Heart left ventricle (tissue), 16 donors: ENCODE results near the gene CD8A. TPM values are rescaled to one million over a fixed set of nuclear protein-coding genes. Genes with fewer than 3 reads are reported as not detected.

Source experiments
- ATAC-seq, 4 donors: fragments of 200-7000 bp; cut with Tn5 transposase; one replicate each; pipeline ENCODE4 v1.9.1; 2020 to 2022; ENCODE audit warnings: moderate library complexity in 4 of 4, mild to moderate bottlenecking in 3 of 4, moderate number of reproducible peaks in 1 of 4
- DNase-seq, 5 donors: peaks; one replicate each; pipeline ENCODE4 v3.0.0-alpha.2; 2020
- H3K27ac ChIP-seq, 12 donors: fragments of 200-600 bp; sonication (generic) in 4 of 12; one replicate each; pipeline versions ENCODE4 v1.5.0 to v1.8.0; 2016 to 2022; ENCODE audit warnings: mild to moderate bottlenecking in 2 of 12
- H3K27me3 ChIP-seq, 9 donors: fragments of 200-600 bp; sonication (generic) in 2 of 9; one replicate each; pipeline versions ENCODE4 v1.5.1 to v1.8.0; 2016 to 2022; ENCODE audit warnings: mild to moderate bottlenecking in 3 of 9
- H3K36me3 ChIP-seq, 9 donors: fragments of 200-600 bp; sonication (generic) in 2 of 9; one replicate each; pipeline versions ENCODE4 v1.5.0 to v1.8.0; 2018 to 2022; ENCODE audit warnings: mild to moderate bottlenecking in 2 of 9
- H3K4me1 ChIP-seq, 12 donors: fragments of 200-600 bp; sonication (generic) in 4 of 12; one replicate each; pipeline versions ENCODE4 v1.5.0 to v1.8.0; 2016 to 2022; ENCODE audit warnings: mild to moderate bottlenecking in 3 of 12
- H3K4me3 ChIP-seq, 12 donors: fragments of 200-600 bp; sonication (generic) in 4 of 12; one replicate each; pipeline versions ENCODE4 v1.5.0 to v1.8.0; 2017 to 2022; ENCODE audit warnings: mild to moderate bottlenecking in 9 of 12, moderate library complexity in 4 of 12
- H3K9me3 ChIP-seq, 12 donors: fragments of 200-600 bp; sonication (generic) in 4 of 12; one replicate each; pipeline versions ENCODE4 v1.5.0 to v1.8.0; 2016 to 2022; ENCODE audit warnings: mild to moderate bottlenecking in 1 of 12
- POLR2A ChIP-seq, 2 donors: fragments of 450-650 bp; IDR thresholded peaks; one replicate each; pipeline ENCODE4 v1.6.1; 2017; ENCODE audit warnings: antibody characterized with exemption in 2 of 2, mild to moderate bottlenecking in 2 of 2, moderate library complexity in 2 of 2
- WGBS, 4 donors: extraction: QIAGEN DNeasy Blood & Tissue Kit in 2 of 4; methylation state at CpG; one replicate each; pipeline versions ENCODE4 v1.1.5 to v1.1.7; 2013 to 2018; 5-methylcytosine and 5-hydroxymethylcytosine counted together
- intact Hi-C, 10 donors: fragments of 100-400 bp; cut with DNase I; formaldehyde crosslinking; loops; one replicate each; pipeline versions ENCODE4 v1.11.1 to v1.14.2; 2022
- polyA plus RNA-seq, 2 donors: library from polyadenylated mRNA; stranded (reverse); fragments of 200-250 nt; gene quantifications; one replicate each; pipeline ENCODE4 v1.2.3, GENCODE V29; 2013
- total RNA-seq, 9 donors: library from RNA; depleted of rRNA in 2 of 9; stranded (reverse); fragments of >200 nt in 2 of 9; fragmentation: NEBNext Ultra II Directional in 3 of 9; extraction: Animal tissue kit (Norgen Biotek cat#: 25700) in 3 of 9; gene quantifications; one replicate each; pipeline versions ENCODE4 v1.1.0 to v1.2.4, GENCODE V29; 2016 to 2023
- TF ChIP-seq, protein P1 (sequence below), 12 donors: fragments of 200-600 bp; sonication (generic) in 4 of 12; IDR thresholded peaks; one replicate each; pipeline versions ENCODE4 v1.5.0 to v1.8.0; 2018 to 2022; ENCODE audit warnings: antibody characterized with exemption in 12 of 12, mild to moderate bottlenecking in 5 of 12
- donor health status: ischemic (EF 13 %, LVEDD 7.1; RV severe dilation, severe dysfunction).
- donor health status: healthy with polysubstance abuse.
- donor health status: DM: no; HTN: yes; CAD: no.
- donor health status: DM: no; HTN: no; CAD: no.
- donor health status: ischemic (EF 25% LVEDD 6.9; RV normal size, moderate dysfunction).
- donor health status: ischemic (EF 25% LVEDD 5.7; RV mildly dilated, moderate dysfunction).
- donor health status: healthy.
- donor health status: DM: yes; HTN: yes; CAD: no.
- donor health status: ischemic (EF 35%, LVEDD 5.7; RV mildly dilated, moderate dysfunction).
- donor health status: nonischemic (EF 11% LVEDD 7.7; RV severe dilation, severe dysfunction).
- donor health status: DM: yes; HTN: yes; CAD: no.
- donor health status: PGD.
- donor health status: ischemic (EF 29% LVEDD 5.4; RV normal size, mild dysfunction).
- donor health status: nonischemic (EF 23%, LVEDD 6.1; RV moderate dilation, normal function).

The CD8A gene
- total and polyA plus RNA-seq, 11 donors: 0.24 to 11.1 (median 0.43) TPM; not detected in 1

DNA sequence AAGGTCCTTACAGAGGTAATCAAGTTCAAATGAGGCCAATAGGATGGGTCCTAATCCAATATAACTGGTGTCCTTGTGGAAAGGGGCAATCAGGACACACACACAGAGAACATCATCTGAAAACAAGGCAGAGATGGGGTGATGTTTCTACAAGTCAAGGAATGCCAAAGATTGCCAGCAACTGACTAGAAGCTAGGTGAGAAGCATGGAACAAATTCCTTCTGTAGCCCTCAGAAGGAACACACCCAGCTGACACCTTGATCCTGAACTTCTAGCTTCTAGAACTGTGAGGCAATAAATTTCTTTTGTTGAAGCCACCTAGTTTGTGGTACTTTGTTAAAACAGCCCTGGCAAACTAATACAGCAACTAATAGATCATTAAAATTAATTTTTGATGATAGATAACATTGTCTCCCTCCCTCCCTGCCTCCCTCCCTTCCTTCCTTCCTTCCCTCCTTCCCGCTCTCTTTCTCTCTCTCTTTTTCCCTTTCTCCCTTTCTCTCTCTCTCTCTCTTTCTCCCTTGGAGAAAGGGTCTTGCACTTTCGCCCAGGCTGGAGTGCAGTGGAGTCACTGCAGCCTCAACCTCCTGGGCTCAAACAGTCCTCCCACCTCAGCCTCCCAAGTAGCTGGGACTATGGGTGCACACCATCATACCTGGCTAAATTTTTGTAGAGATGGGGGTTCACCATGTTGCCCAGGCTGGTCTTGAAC lies 10.3 kb upstream of the CD8A start:
- TF ChIP-seq, protein P1, sequence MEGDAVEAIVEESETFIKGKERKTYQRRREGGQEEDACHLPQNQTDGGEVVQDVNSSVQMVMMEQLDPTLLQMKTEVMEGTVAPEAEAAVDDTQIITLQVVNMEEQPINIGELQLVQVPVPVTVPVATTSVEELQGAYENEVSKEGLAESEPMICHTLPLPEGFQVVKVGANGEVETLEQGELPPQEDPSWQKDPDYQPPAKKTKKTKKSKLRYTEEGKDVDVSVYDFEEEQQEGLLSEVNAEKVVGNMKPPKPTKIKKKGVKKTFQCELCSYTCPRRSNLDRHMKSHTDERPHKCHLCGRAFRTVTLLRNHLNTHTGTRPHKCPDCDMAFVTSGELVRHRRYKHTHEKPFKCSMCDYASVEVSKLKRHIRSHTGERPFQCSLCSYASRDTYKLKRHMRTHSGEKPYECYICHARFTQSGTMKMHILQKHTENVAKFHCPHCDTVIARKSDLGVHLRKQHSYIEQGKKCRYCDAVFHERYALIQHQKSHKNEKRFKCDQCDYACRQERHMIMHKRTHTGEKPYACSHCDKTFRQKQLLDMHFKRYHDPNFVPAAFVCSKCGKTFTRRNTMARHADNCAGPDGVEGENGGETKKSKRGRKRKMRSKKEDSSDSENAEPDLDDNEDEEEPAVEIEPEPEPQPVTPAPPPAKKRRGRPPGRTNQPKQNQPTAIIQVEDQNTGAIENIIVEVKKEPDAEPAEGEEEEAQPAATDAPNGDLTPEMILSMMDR (IDR thresholded peaks at IDR 0.05): no peak
- TF ChIP-seq POLR2A (IDR thresholded peaks at IDR 0.05): no peak
- no peak overlapping the region for H3K4me3 ChIP-seq
- no peak for ATAC-seq
- H3K9me3 ChIP-seq: peaks cover 0 to 19% (median 11%) of the 10 kb centered on the region in 12 donors
- no peaks in the 10 kb centered on the region for H3K4me1 ChIP-seq
- intact Hi-C loops: no loop called here
- 79 to 87% (median 85%) methylated on average over 2 of the region's 2 CpGs for WGBS, 4 donors
- H3K27me3 ChIP-seq: peaks cover 0 to 5% (median 0%) of the 10 kb centered on the region in 9 donors
- H3K27ac ChIP-seq: no peak overlapping the region
- no peak for DNase-seq
- no peaks in the 10 kb centered on the region for H3K36me3 ChIP-seq

GRCh38 chr2:86794861-86795260 lies 4.1 kb upstream of the CD8A start:
- Histone ChIP-seq H3K9me3 (peaks cover 0 to 28% (median 12%) of the 10 kb centered on the region in 12 donors), H3K36me3 (no peaks in the 10 kb centered on the region), H3K4me1 (peaks cover 0 to 19% (median 13%) of the 10 kb centered on the region in 12 donors), H3K27ac (no peak overlapping the region), H3K27me3 (peaks cover 9 to 53% (median 38%) of the 10 kb centered on the region in 9 donors), H3K4me3 (no peak overlapping the region)
- WGBS, 4 donors: 71 to 83% (median 82%) methylated on average over 2 of the region's 2 CpGs
- ATAC-seq: no peak
- intact Hi-C loops: no loop called here
- TF ChIP-seq POLR2A (IDR thresholded peaks at IDR 0.05): no peak
- TF ChIP-seq, protein P1 (IDR thresholded peaks at IDR 0.05): no peak
- no peak for DNase-seq

DNA sequence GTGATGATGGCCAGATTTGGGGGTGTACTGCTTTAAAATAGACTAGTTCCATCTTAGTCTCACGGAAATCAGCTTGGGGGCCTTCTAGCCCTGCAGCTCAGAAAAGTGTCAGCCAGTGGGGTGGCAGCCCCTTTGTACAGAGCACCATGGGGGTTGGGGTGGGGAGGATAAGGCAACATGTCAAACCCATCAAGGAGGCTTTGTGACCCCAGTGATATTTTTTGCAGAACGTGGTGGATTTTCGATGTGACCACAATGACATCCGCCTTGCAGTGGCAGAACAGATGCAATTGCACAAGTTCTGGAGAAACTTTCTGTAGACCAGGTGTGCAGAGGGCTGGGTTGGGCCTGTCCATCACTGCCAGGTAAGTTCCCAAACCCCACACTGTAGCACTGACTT lies 3.0 kb upstream of the CD8A start:
- 80 to 92% (median 88%) methylated on average over 4 of the region's 4 CpGs for WGBS, 4 donors
- H3K4me1 ChIP-seq: peaks cover 0 to 30% (median 22%) of the 10 kb centered on the region in 12 donors
- ATAC-seq (no peak), DNase-seq (no peak)
- intact Hi-C loops: no loop called here
- peaks cover 16 to 64% (median 49%) of the 10 kb centered on the region in 9 donors for H3K27me3 ChIP-seq
- peaks cover 0 to 28% (median 12%) of the 10 kb centered on the region in 12 donors for H3K9me3 ChIP-seq
- H3K36me3 ChIP-seq: no peaks in the 10 kb centered on the region
- H3K4me3 ChIP-seq: no peak overlapping the region
- no peak for TF ChIP-seq POLR2A (IDR thresholded peaks at IDR 0.05)
- TF ChIP-seq, protein P1 (IDR thresholded peaks at IDR 0.05): no peak
- H3K27ac ChIP-seq: peak overlapping the region in 1 of 12 donors; percentile 55

GRCh38 chr2:86791573-86791972 lies 860 bp upstream of the CD8A start:
- WGBS, 4 donors: 61 to 73% (median 62%) methylated on average over 7 of the region's 7 CpGs
- TF ChIP-seq, protein P1 (IDR thresholded peaks at IDR 0.05): no peak
- TF ChIP-seq POLR2A (IDR thresholded peaks at IDR 0.05): no peak
- Histone ChIP-seq H3K4me3 (peak overlapping the region in 2 of 12 donors; percentile 34 to 51), H3K36me3 (no peaks in the 10 kb centered on the region), H3K9me3 (peaks cover 0 to 14% (median 8%) of the 10 kb centered on the region in 12 donors), H3K27ac (peak overlapping the region in 1 of 12 donors; percentile 55), H3K27me3 (peaks cover 16 to 63% (median 49%) of the 10 kb centered on the region in 9 donors), H3K4me1 (peaks cover 0 to 46% (median 31%) of the 10 kb centered on the region in 12 donors)
- DNase-seq: no peak
- intact Hi-C loops: no loop called here
- ATAC-seq: no peak
